CD14-positive monocyte (primary cell): ENCODE data around the gene POT1. TPM values are rescaled to one million over a fixed set of nuclear protein-coding genes. Genes with fewer than 3 reads are reported as not detected.

Source experiments
- DNase-seq, 3 donors: peaks; one replicate each; pipeline ENCODE4 v3.0.0-alpha.2; 2011 to 2022
- H2AFZ ChIP-seq: 2 replicates; pipeline ENCODE4 v1.6.0; 2012; ENCODE audit warnings: mild to moderate bottlenecking, low read depth, low read length, inconsistent platforms; ENCODE audit not compliant: insufficient read depth, poor library complexity, severe bottlenecking
- H3K27ac ChIP-seq, 2 donors: 1 replicate in 1 of 2; 2 replicates in 1 of 2; pipeline ENCODE4 v1.5.1; 2012 to 2013; ENCODE audit warnings: low read length in 2 of 2, control low read depth in 1 of 2, inconsistent platforms in 1 of 2, low read depth in 1 of 2, mild to moderate bottlenecking in 1 of 2
- H3K27me3 ChIP-seq, 2 donors: one replicate each; pipeline versions ENCODE4 v1.6.0 to v1.6.1; 2011 to 2013; ENCODE audit warnings: low read length in 2 of 2; ENCODE audit not compliant: control insufficient read depth in 2 of 2, insufficient read depth in 2 of 2
- H3K36me3 ChIP-seq, 2 donors: replicated peaks in 1 of 2; 1 replicate in 1 of 2; 2 replicates in 1 of 2; pipeline versions ENCODE4 v1.5.1 to v1.6.1; 2012 to 2013; ENCODE audit warnings: low read length in 2 of 2, control low read depth in 1 of 2, inconsistent platforms in 1 of 2, mild to moderate bottlenecking in 1 of 2; ENCODE audit not compliant: insufficient read depth in 2 of 2, control insufficient read depth in 1 of 2
- H3K4me1 ChIP-seq, 2 donors: 1 replicate in 1 of 2; 2 replicates in 1 of 2; pipeline versions ENCODE4 v1.5.1 to v1.6.1; 2012 to 2013; ENCODE audit warnings: low read length in 2 of 2, control low read depth in 1 of 2, inconsistent platforms in 1 of 2, mild to moderate bottlenecking in 1 of 2, moderate library complexity in 1 of 2; ENCODE audit not compliant: insufficient read depth in 2 of 2, control insufficient read depth in 1 of 2
- H3K4me2 ChIP-seq: replicated peaks from 2 replicates; pipeline ENCODE3; 2012; ENCODE audit warnings: low read length, moderate library complexity, mild to moderate bottlenecking; ENCODE audit not compliant: poor library complexity, severe bottlenecking; ENCODE audit errors: extremely low read depth
- H3K4me3 ChIP-seq, 3 experiments: fragments of 200-600 bp in 1 of 3; sonication (generic) in 1 of 3; replicated peaks in 1 of 3; 1 replicate in 2 of 3; 2 replicates in 1 of 3; pipeline ENCODE4 v1.5.1; 2011 to 2013; ENCODE audit warnings: low read length in 3 of 3, mild to moderate bottlenecking in 3 of 3, control low read depth in 2 of 3, low read depth in 2 of 3, inconsistent platforms in 1 of 3, moderate library complexity in 1 of 3
- H3K79me2 ChIP-seq: 2 replicates; pipeline ENCODE4 v1.6.0; 2012; ENCODE audit warnings: mild to moderate bottlenecking, control low read depth, inconsistent platforms, low read length, moderate library complexity; ENCODE audit not compliant: insufficient read depth
- H3K9ac ChIP-seq: 2 replicates; pipeline ENCODE4 v1.6.0; 2017; ENCODE audit warnings: low read length, mild to moderate bottlenecking; ENCODE audit not compliant: insufficient read depth, poor library complexity, severe bottlenecking
- H3K9me3 ChIP-seq, 2 donors: replicated peaks in 1 of 2; 1 replicate in 1 of 2; 2 replicates in 1 of 2; pipeline versions ENCODE4 v1.5.1 to v1.6.1; 2012 to 2013; ENCODE audit warnings: low read length in 2 of 2, control low read depth in 1 of 2; ENCODE audit not compliant: control insufficient read depth in 1 of 2, insufficient read depth in 1 of 2
- H4K20me1 ChIP-seq: 2 replicates; pipeline ENCODE4 v1.6.0; 2012; ENCODE audit warnings: mild to moderate bottlenecking, low read length, control low read depth, moderate library complexity; ENCODE audit not compliant: insufficient read depth
- H3K27ac Mint-ChIP-seq, 7 donors: one replicate each; pipeline ENCODE4 v1.8.0; 2020; ENCODE audit warnings: mild to moderate bottlenecking in 7 of 7, mixed read lengths in 7 of 7, moderate library complexity in 6 of 7, inconsistent platforms in 2 of 7
- H3K27me3 Mint-ChIP-seq, 3 donors: one replicate each; pipeline ENCODE4 v1.8.0; 2021 to 2022; ENCODE audit warnings: low read depth in 3 of 3, mild to moderate bottlenecking in 3 of 3, mixed read lengths in 3 of 3, moderate library complexity in 3 of 3, inconsistent platforms in 1 of 3
- H3K36me3 Mint-ChIP-seq, 2 donors: one replicate each; pipeline ENCODE4 v1.8.0; 2020; ENCODE audit warnings: mixed read lengths in 2 of 2, inconsistent platforms in 1 of 2, mild to moderate bottlenecking in 1 of 2
- H3K4me1 Mint-ChIP-seq: one replicate; pipeline ENCODE4 v1.8.0; 2020; ENCODE audit warnings: mild to moderate bottlenecking, mixed read lengths
- H3K4me3 Mint-ChIP-seq, 2 donors: one replicate each; pipeline ENCODE4 v1.8.0; 2020; ENCODE audit warnings: mild to moderate bottlenecking in 2 of 2, mixed read lengths in 2 of 2, moderate library complexity in 1 of 2
- H3K9me3 Mint-ChIP-seq, 7 donors: one replicate each; pipeline ENCODE4 v1.8.0; 2020 to 2022; ENCODE audit warnings: mixed read lengths in 7 of 7, mild to moderate bottlenecking in 6 of 7, moderate library complexity in 6 of 7, inconsistent platforms in 2 of 7
- WGBS: methylation state at CpG from one replicate; pipeline ENCODE4 v1.1.5; 2013; ENCODE audit warnings: missing lambda C conversion rate; ENCODE audit not compliant: insufficient coverage; 5-methylcytosine and 5-hydroxymethylcytosine counted together
- intact Hi-C, 2 donors: fragments of 100-400 bp; cut with micrococcal nuclease; formaldehyde crosslinking; loops; one replicate each; pipeline versions ENCODE4 v1.15.0 to v1.15.1; 2023
- polyA plus RNA-seq, 3 donors: library from polyadenylated mRNA; depleted of rRNA in 1 of 3; unstranded in 2 of 3; stranded (reverse) in 1 of 3; fragments of 300-500 nt in 2 of 3; fragments of >200 nt in 1 of 3; fragmentation: Illumina TruSeq in 2 of 3; gene quantifications; 1 replicate in 2 of 3; 2 replicates in 1 of 3; pipeline ENCODE4 v1.2.3, GENCODE V29; 2012 to 2021
- TF ChIP-seq, protein P1 (sequence below): fragments of 200-600 bp; IDR thresholded peaks from one replicate; pipeline ENCODE4 v1.8.0; 2022; ENCODE audit warnings: antibody characterized with exemption, mild to moderate bottlenecking

Gene POT1
- polyA plus RNA-seq, 3 donors = 6.7 to 12.2 (median 10.4) TPM

DNA sequence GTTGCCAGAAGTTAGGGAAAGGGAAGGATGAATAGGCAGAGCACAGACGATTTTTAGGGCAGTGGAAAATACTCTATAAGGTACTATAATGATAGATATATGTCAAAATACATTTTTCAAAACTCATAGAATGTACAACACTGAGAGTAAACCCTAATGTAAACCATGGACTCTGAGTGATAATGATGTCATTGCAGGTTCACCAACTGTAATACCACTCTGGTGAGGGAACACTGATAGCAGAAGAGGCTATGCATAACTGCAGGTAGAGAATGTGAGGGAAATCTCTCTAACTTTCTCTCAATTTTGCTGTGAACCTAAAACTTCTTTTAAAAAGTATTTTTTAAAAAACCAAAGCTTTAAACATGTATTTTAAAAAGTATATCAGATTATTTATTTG is 22.1 kb downstream of the POT1 start:
- H3K4me3 ChIP-seq = no peak overlapping the region
- no peak overlapping the region for H3K4me2 ChIP-seq
- no peaks in the 10 kb centered on the region for H3K79me2 ChIP-seq
- TF ChIP-seq, protein P1, sequence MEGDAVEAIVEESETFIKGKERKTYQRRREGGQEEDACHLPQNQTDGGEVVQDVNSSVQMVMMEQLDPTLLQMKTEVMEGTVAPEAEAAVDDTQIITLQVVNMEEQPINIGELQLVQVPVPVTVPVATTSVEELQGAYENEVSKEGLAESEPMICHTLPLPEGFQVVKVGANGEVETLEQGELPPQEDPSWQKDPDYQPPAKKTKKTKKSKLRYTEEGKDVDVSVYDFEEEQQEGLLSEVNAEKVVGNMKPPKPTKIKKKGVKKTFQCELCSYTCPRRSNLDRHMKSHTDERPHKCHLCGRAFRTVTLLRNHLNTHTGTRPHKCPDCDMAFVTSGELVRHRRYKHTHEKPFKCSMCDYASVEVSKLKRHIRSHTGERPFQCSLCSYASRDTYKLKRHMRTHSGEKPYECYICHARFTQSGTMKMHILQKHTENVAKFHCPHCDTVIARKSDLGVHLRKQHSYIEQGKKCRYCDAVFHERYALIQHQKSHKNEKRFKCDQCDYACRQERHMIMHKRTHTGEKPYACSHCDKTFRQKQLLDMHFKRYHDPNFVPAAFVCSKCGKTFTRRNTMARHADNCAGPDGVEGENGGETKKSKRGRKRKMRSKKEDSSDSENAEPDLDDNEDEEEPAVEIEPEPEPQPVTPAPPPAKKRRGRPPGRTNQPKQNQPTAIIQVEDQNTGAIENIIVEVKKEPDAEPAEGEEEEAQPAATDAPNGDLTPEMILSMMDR = no peak
- no peaks in the 10 kb centered on the region for H3K4me1 Mint-ChIP-seq
- H3K9me3 ChIP-seq = no peaks in the 10 kb centered on the region
- no peak overlapping the region for H3K27ac ChIP-seq
- H2AFZ ChIP-seq = no peak overlapping the region
- peaks cover 6 to 18% of the 10 kb centered on the region in 2 donors for H3K36me3 Mint-ChIP-seq
- H3K36me3 ChIP-seq = no peaks in the 10 kb centered on the region
- H3K9ac ChIP-seq = no peak overlapping the region
- H3K27me3 ChIP-seq = no peaks in the 10 kb centered on the region
- no peaks in the 10 kb centered on the region for H4K20me1 ChIP-seq
- intact Hi-C loops = no loop called here
- H3K27me3 Mint-ChIP-seq = no peaks in the 10 kb centered on the region
- H3K9me3 Mint-ChIP-seq = peaks cover 0 to 8% (median 4%) of the 10 kb centered on the region in 7 donors
- DNase-seq = no peak
- no peak overlapping the region for H3K4me3 Mint-ChIP-seq
- no peaks in the 10 kb centered on the region for H3K4me1 ChIP-seq
- WGBS = no CpG with 5 or more reads among the region's 1 CpG
- H3K27ac Mint-ChIP-seq = no peak overlapping the region

DNA sequence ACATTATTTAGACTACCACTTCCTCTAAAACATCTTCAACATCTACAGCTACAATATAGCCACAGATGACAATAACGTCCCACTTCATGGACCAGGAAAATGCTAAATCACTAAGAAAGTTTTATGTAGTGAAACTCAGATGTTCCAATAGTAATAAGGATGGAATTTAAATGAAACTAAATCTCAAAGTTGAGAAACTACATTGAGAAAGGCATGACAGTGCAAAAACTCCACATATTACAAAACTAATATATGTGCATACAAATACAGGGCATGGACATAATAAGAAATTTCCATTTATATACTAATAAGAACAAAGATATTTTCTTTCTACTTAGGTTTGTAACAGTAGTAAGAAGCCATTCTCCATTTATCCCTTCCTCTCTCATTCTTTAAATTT is 31.1 kb downstream of the POT1 start:
- H3K27me3 Mint-ChIP-seq = peaks cover 0 to 1% (median 0%) of the 10 kb centered on the region in 3 donors
- TF ChIP-seq, protein P1 = no peak
- Histone ChIP-seq H3K79me2 (no peaks in the 10 kb centered on the region), H3K36me3 (peaks cover 0 to 9% of the 10 kb centered on the region in 2 donors), H3K27ac (peak overlapping the region in 1 of 2 donors; percentile 3), H3K9ac (no peak overlapping the region), H4K20me1 (no peaks in the 10 kb centered on the region), H3K27me3 (no peaks in the 10 kb centered on the region), H3K9me3 (no peaks in the 10 kb centered on the region), H3K4me2 (no peak overlapping the region), H3K4me1 (peaks cover 0 to 6% of the 10 kb centered on the region in 2 donors), H3K4me3 (no peak overlapping the region), H2AFZ (no peak overlapping the region)
- H3K36me3 Mint-ChIP-seq = peaks cover 24 to 31% of the 10 kb centered on the region in 2 donors
- intact Hi-C loops = no loop called here
- no peak overlapping the region for H3K4me3 Mint-ChIP-seq
- peak overlapping the region in 3 of 7 donors; percentile 38 to 68 (median 54) for H3K27ac Mint-ChIP-seq
- H3K4me1 Mint-ChIP-seq = peaks cover 9% of the 10 kb centered on the region
- WGBS = no CpG with 5 or more reads among the region's 1 CpG
- peak in 1 of 3 donors; percentile 8 for DNase-seq
- peaks cover 0 to 12% (median 7%) of the 10 kb centered on the region in 7 donors for H3K9me3 Mint-ChIP-seq
